HG02759 (cell line): Measurements from ENCODE around the gene PAGE2.
"Not testable (repeated sequence)": the region's sequence is repeated elsewhere in the genome, so short reads cannot be mapped to it uniquely, and the experiment has no call there.

Experiments used
- ATAC-seq: cut with Tn5 transposase; IDR thresholded peaks from one replicate; pipeline ENCODE4 v1.9.1; 2021; ENCODE audit warnings: mild to moderate bottlenecking, moderate library complexity; ENCODE audit not compliant: unreplicated experiment

PAGE2 gene

GRCh38 chrX:55120761-55121358 lies 32.0 kb downstream of the PAGE2 start:
- ATAC-seq = no peak

DNA sequence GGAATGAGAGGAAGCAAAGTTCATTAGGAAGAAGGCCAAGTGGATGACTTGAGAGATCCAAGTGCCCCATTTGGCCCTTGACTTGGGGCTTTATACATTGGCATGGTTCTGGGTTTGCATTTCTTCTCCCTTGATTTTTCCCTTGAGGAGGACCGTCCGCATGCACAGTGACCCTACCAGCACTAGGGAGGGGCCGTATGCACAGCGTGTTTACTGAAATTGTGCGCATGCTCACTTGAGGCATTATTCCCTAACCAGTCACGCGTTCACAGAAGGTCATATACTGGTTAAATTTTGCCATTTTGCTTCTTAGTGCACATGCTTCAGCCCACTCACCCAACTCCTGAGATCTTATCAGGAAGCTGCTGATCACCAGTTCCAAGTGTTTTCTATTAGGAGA lies 35.1 kb downstream of the PAGE2 start:
- no peak for ATAC-seq

DNA sequence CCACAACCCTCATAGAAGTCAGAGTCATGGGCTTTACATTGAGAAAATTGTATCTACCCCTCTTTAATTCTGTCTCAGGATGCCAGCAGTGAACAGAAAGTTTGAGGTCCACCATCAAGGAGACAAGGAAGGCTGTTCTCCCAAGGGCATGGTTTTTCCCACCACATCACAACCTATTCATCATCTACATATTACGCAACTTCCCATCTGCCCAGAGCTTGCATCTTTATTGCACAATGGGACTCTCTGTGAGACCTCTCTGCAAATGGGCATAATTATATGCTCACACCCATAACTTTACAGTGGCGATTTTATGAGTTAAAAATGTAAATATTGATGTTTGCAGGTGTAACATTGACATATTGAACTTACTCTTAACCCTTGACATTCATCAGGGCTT lies 38.9 kb downstream of the PAGE2 start:
- no peak for ATAC-seq

DNA sequence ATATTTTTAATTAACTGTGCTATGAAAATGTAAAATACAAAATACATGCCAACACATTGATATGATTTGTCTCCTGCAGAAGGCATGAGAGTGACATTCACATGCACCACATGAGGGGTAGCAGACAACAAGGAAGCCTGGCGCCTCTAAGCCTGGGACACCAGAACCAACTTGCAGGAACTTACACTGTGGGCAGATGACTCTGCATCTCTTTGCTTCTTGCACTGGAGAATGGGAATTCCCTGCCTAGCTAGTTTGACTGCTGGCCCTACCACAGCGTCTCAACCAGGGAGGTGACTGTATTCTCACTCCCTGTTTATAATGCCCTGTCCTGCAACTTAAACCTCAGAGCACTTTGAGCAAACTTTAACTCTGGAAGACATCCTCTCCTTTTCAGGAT lies 40.5 kb downstream of the PAGE2 start:
- ATAC-seq = no peak

DNA sequence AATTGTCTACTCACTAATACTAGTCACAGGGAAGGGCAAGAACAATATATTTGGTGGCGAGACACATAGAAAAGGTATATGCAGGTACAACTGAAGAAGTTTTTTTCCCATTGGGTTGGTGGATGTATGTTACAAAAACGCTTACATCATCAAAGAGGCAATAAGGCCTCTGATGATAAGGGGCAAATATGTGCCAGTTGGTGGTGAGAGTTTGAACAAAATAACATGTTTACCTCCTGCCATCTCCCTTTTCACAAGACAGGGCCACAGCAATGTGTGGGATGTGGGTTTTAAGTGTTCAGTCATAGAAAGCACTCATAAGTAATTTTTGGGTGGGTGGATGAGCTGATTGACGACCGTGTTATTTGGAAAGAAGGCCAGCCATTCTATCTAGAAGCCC lies 41.7 kb downstream of the PAGE2 start:
- ATAC-seq = no peak

GRCh38 chrX:55132416-55132815 lies 43.6 kb downstream of the PAGE2 start:
- ATAC-seq = no peak

- ATAC-seq = no peak
Observed at GRCh38 chrX:55135171-55135570, 46.4 kb downstream of the PAGE2 start.

GRCh38 chrX:55140800-55141199 lies 52.0 kb downstream of the PAGE2 start:
- ATAC-seq = not testable (repeated sequence)
